ENCODE measurements around the gene GEMIN7. TPM values are rescaled to one million over a fixed set of nuclear protein-coding genes. Genes with fewer than 3 reads are reported as not detected.
A peak's percentile ranks its signal among the peaks of the same experiment; 100 is the strongest.

The GEMIN7 gene
- total RNA-seq, 1 donor from 2014 or later, result 11.7 TPM

DNA sequence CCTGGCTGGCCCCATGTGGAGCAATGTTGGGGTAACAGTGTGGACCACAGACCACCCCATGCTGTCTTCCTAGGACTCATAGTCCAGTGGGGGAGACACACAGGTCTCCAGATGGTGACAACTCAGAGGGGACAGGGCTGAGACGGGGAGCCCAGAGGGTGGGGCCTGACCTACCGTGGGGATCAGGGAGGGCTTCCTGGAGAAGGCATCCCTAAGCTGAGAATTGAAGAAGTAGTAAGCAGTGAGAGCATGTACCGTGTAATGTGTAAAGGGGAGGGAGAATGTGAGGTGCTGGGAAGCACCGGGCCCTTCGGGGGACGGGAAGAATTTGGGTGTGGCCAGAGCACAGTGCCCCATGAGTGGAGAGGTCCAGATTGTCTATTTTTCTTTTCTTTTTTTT is 45.0 kb downstream of the GEMIN7 start:
- DNase-seq (ENCODE audit: low spot score) (no peak), ATAC-seq (no peak)

DNA sequence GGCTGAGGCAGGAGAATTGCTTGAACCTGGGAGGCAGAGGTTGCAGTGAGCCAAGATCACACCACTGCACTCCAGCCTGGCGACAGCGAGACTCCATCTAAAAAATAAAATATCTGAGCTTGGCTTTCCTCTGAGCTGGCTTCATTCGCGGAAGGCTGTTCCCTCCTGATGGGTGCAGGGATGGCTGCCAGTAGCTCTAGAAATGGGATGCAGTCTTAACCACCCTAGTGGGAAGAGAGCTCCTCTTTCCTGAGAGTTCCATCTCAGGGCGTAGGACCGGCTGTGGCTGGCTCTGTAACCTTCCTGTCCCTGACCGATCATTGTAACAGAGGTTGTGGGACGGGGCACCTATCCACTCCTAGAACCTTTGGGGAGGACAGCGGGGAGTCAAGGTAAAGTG is 46.3 kb downstream of the GEMIN7 start:
- ATAC-seq (no peak), DNase-seq (ENCODE audit: low spot score) (no peak)

DNA sequence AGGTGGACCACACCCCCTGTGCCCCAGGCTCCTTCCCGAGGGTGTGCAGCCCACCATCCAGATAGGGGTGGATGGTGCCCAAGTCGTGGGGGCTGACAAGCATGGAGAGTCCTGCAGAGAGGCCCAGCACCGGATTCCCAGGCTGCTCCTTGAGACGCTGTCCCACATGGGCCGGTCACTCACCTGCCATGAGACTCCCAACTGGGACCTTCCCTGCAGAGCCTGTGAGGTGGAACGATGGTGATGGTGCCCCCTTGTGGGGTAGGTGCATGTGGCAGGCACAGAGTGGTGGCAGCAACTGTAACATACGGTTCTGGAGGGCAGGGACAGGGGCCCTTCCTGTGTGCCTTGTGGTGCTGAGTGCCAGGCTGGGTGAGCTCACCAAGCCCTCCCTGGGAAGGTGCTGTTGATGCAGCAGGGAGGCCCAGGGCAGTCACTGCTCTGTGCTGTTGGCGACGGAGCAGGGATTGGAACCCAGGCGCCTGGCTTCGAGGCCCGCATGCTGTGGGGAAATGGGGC is 47.0 kb downstream of the GEMIN7 start:
- DNase-seq (ENCODE audit: low spot score), result peak; percentile 66
- ATAC-seq, result peak; percentile 92

DNA sequence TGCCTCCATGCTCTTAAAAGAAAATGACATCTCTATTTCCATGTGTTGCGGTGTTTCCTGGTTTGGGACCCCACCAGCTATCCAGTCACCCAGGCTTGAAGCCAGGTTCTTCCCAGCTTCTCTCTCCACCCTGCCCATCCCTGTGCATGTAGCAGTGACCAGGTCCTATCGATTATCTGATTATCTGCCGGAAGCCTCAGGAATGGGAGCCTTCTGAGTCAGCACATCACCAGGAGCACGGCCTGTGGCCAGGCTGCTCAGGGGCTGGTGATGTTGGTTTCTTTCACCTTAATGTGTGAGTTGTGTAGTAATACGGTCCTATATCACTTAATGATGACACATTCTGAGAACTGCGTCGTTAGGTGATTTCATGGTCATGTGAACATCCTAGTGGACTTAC is 47.6 kb downstream of the GEMIN7 start:
- ATAC-seq (no peak), DNase-seq (ENCODE audit: low spot score) (no peak)

DNA sequence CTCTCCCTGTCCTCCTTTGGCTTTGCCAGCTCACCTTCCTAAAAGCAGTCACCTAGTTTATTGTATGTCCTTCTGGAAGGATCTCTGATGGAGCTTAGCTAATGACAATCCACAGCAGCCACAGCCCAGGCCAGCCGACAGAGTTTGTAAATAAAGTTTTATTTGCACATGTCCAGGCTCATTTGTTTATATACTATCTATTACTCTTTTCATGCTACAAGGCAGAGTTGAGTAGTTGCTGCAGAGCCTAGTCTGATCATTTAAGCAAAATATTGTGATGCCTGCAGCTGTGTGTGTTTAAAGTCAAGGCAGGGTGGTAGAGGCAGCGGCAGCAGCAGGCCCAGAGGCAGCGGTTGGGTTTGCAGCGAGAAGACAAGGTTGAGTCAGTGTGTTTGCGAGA is 49.1 kb downstream of the GEMIN7 start:
- ATAC-seq, result no peak
- no peak for DNase-seq (ENCODE audit: low spot score)

DNA sequence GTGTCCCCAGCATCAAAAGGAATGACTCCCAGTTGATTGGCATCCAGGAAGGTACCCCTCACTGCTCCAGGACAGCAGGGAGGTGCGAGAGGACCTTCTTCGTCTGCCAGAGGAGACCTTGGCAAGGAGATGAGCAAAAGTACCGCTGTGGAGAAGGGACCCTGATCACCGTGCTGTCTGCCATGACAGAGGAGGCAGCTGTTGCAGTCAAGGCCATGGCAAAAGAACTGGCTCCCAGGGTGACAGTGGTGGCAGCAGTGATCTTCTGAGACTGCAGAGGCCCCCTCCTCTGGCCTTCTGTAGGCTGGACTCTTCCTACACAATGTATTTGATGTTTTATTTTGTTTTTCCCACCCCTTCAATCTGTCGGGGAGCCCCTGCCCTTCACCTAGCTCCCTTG is 49.7 kb downstream of the GEMIN7 start:
- no peak for DNase-seq (ENCODE audit: low spot score)
- ATAC-seq, result no peak

DNA sequence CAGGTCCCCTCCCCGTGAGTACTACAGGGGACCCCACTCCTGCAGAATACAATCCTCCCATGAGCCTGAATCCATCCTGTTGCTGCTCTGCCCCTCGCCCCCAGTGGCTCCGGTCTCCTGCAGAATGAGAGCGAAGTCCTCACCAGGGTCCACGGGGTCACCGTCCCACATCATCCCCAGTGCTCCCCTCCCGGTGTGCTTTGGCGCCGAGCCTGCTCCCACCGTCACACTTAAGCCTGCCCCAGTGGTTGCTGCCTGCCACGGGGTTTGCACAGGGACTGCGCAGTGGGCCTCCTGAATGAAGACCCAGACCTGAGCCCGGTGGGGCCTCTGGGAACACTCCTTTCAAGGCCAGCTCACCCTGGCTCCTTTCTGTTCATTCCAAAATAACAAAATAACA is 51.2 kb downstream of the GEMIN7 start:
- ATAC-seq (no peak), DNase-seq (ENCODE audit: low spot score) (no peak)

DNA sequence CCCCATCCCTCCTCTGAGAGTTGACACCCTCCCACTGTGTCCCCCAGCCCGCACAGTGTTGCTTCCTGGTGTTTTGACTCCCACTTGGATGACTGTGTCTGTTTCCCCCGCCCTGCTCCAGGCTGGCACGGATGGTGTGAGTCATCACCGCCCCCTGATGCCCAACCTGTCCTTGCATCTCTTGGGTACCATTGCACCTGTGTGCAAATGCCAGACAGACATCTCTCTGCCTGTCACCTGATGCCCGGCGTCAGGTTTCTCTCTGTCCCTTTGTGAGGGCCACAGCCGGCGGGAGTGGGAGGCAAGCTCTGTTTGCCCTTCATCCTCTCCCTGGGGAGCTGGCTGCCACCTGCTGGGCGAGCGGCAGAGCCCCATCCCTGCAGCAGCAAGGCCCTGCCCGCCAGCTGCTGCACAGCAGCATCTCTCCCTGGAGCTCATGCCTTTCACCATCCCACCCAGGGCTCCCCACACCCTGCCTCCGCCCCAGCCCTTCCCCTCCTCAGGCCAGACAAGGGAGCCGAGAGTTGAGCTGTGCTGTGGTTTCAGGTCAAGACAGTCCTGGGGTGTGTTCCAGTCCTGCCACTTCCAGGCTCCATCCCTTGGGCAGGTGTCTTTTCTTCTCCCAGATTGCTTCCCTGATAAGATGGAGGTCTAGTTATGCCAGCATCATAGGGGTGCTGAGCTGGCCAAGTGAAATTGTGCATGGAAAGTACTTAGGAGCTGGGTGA is 52.0 kb downstream of the GEMIN7 start:
- DNase-seq (ENCODE audit: low spot score), result no peak
- peak; percentile 73 for ATAC-seq

DNA sequence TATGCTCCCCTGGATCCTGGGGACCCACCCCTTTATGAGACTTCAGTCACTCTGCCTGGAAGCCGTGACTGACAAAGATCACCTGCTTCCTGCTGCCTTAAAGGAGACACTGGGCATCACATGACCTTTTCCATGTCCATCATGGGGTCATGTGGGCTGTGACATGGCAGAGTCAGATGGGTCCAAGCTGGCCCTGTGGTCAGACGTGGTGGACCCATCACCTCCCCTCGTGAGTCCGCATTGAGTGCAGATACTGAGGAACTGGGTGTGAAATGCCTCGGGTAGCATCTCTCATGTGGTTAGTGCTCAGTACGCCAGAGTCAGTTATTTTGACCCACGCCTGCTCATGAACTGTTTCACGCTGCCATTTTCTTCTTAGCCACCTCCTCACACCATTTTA is 54.6 kb downstream of the GEMIN7 start:
- ATAC-seq (no peak), DNase-seq (ENCODE audit: low spot score) (no peak)

DNA sequence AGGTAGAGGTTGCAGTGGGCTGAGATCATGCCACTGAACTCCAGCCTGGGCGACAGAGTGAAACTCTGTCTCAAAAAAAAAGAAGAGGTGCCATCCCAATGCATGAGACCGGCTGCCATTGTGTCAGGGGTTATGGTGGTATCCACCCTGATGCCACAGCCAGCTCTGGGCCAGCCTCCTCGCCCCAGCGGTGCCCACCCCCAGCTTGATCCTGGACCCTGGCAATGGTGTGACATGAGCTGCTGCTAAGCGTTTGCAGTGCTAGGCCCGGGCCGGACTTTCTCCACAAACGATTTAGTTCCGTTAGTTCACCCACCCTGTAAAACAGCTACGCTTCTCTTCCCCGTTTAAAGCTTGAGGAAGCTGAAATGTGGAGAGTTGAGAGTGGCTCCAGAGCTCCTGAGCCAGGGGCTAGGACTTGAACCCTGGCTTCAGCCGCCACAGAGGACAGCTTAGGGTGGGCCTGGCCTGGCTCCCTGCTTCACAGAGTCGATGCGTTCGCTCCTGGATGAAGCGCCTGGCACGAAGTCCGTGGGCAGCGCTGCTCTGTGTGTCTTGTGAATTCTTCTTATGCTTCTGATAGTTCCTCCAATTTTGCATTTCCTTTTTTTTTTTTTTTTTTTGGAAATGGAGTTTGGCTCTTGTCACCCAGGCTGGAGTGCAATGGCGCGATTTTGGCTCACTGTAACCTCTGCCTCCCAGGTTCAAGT is 56.3 kb downstream of the GEMIN7 start:
- no peak for ATAC-seq
- DNase-seq (ENCODE audit: low spot score), result no peak

DNA sequence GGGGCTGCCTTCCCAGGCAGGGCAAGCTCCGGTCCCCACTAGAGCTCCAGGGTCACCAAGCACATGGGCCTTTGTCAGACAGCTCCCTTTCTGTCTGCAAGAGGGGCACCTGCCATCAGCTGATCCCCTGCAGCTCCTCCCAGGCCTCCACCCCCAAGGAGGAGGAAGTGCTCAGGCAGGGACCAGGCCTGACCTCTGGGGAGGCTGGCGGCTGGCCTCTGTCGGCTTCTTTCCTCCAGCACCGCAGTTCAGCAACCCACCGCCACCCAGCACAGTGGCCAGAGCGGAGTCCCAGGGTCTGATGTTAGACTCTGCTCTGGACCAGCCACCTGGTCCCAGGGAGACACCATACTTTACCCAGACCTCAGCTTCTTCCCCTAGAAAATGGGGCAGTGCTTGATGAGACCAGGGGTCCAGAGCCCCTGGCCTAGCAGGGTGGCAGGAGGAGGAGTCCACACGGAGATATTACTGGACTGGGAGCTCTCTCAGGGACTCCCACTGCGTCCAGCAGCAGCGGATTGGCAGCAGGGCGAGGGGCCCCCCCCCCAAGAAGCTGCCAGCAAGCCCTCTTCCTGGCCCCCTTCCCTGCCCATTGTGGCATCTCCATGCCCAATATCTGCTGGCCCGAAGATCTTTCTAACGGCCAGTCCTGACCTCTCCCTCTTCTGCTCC is 57.6 kb downstream of the GEMIN7 start:
- DNase-seq (ENCODE audit: low spot score) (no peak), ATAC-seq (no peak)

DNA sequence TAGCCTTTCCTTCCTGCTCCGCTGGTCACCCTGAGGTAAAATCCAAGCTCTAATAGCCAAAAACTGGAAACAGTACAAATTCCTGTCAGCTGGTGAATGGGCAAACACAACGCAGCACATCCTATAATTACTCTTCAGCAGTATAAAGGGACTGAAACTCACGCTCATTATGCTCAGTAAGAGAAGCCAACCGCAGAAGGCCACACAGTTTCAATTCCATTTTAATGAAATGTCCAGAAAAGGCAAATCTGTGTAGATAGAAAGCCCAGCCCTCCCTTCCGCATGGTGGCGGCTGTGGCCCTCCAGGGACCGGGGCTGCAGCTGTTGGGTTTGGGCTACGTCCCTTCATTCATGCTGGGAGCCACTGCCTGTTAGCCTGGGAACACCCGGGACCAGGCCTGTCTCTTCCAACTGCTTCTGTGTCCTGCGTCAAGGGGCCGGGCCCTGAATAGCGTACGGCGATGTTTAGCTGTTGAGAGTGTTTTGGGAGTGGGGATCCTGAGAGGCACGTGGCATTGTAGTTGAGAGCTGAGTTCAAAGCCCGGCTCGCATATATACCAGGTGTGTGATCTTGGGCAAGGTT is 58.2 kb downstream of the GEMIN7 start:
- ATAC-seq, result no peak
- DNase-seq (ENCODE audit: low spot score), result no peak

DNA sequence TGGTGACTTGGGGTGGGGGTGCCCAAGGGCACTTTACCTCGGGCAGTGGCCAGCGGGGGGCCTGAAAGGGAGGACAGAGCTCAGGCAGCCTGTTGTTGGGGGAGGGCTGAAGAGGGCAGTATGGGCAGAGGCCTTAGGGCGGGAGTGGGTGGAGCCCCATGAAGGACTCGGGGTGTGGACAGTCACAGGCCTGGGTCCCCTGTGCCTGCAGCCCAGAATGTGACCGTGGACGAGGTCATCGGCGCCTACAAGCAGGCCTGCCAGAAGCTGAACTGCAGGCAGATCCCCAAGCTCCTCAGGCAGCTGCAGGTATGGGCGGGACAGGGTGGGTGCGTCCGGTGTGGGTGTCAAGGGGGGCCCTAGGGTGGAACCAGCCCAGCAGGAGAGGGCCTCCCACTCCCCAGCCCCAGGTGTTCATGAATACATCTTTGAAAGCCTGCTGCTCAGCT is 59.3 kb downstream of the GEMIN7 start:
- DNase-seq (ENCODE audit: low spot score), result no peak
- no peak for ATAC-seq

DNA sequence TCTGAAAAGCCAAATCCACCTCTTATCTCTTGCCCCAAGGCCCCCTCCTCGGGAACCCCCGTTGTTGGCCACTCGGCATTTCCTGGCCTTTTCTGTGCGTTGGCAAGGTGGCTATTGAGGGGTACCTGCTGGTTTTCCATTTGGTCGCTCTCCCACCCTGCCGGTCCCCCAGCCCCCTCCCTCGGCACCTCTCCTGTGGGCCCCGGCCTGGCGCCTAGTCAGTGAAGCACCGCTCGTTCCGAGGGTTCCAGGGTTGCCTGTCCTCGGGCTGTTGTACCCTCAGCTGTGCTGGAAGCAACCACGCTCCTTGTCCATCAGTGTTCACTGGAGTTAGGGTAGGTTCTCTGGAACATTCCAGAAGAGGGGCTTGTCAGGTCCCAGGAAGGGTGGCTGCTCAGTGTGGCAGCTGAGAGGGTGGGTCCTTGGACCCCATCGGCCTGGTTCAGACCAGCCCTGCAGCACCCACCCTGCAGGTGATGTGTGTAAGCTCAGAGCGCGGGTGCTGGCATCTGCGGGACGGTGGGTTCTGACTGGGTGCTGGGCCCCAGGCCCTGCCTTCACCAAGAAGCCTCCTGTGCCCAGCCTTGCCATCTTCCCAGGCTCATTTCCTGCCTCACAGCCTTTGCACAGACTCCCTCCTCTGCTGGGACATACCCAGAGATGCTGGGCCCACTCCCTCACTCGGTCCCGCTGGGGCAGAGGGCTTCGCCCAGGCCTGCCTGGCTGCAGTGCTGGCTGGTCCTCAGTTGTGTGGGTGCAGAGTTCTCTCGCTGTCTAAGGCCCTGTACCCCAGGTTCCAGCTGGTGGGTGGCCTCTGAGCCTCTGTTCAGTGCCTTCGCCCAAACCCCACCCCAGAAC is 60.5 kb downstream of the GEMIN7 start:
- DNase-seq (ENCODE audit: low spot score) (no peak), ATAC-seq (no peak)

DNA sequence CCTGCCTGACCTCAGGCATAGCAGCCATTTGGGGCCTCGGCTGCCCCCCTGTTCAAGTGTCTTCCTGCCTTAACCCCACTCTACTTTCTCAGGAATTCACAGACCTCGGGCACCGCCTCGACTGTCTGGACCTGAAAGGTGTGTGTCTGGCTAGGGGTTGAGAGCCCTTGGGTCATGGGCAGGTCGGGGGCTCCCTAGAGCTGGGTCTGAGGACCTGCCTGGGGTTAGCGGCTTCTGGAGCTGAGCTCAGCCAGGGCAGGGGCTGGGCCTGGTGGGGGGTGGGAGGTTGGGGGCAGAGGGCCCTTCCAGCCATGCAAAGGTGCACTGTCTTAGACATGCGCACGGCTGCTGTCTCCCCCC is 61.1 kb downstream of the GEMIN7 start:
- DNase-seq (ENCODE audit: low spot score), result no peak
- ATAC-seq, result no peak

DNA sequence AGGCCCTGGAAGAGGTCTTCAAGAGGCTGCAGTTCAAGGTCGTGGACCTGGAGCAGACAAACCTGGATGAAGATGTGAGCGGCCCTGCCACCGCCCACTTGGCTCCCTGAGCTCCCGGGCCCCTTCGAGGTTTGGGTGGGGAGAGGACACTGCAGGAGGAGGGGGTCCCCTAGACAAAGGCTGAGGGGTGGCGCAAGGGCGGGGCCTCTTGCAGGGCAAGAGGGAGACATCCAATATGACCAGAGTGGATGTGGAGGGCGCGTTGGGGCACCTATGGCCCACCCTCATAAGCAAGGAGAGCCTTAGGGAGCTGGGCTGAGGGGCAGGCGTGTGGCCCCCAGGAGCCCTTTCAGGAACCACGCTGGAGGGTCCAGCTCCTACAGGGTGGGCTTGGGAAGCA is 61.5 kb downstream of the GEMIN7 start:
- ATAC-seq (no peak), DNase-seq (ENCODE audit: low spot score) (no peak)

Data from left lobe of liver (tissue), 2 donors.